ENCODE results near the gene LIMA1.
"Not testable (repeated sequence)": the region's sequence is repeated elsewhere in the genome, so short reads cannot be mapped to it uniquely, and the experiment has no call there.

Gene LIMA1

DNA sequence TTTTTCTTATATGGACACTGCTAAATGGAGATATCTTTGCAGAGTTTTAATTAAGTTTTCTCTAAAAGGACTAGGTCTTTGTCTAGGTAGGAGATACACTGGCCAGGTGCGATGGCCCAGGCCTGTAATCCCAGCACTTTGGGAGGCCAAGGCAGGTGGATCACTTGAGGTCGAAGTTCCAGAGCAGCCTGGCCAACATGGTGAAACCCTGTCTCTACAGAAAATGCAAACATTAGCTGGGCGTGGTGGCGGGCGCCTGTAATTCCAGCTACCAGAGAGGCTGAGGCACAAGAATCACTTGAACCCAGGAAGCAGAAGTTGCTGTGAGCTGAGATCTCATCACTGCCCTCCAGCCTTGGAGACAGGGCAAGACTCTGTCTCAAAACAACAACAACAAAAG, 99.1 kb downstream of the LIMA1 start:
- no peak for DNase-seq

DNA sequence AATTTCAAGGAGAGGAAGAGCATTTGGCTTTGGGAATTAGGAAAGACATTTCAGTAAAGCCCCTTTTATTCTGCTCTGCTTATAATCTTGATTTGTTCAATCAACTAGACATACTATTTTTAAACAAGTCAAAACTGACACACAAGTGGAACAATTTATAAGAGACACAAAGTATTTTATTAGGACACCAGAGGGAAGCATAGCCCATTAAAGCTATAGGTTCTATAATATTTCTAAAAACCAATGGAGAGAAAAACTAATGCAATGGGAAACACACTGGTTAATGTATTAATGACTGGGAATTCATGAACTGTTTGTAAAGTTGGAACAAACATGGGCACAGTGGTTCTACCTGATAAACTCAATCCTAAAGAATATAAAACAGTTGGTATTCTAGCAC, 100.9 kb downstream of the LIMA1 start:
- no peak for DNase-seq

DNA sequence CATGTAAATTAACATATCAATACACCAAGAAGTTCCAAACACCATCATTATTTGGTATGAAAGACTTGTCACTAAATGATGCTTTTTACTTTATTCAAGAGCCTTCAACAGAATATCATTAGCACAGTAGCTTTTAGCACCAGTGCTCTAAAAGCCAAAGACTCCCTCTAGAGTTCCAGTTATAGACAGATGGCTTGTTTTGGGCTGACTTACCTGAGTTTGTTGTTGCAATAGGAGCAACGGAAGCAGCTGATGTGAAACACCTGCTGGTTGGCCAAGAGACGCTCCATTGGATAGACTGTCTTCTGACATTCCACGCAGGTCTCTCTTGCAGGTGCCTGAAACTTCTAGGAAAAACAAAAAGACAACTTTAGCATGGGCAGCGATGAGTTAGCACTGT, 101.6 kb downstream of the LIMA1 start:
- no peak for DNase-seq

DNA sequence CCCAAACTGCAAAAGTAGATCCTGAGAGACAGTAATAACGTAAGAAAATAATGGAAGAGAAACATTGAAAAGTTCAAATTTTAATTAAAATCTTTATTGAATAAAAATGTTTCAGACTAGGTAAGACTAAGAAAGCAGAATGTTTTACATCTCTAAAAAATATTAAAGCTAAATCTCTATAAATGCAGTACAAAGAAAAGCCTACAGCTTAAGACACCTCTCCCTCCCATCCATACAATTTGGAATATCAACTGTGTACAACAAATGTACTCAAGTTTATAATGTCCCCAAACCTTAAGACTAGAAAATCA, 107.6 kb downstream of the LIMA1 start:
- DNase-seq: no peak

DNA sequence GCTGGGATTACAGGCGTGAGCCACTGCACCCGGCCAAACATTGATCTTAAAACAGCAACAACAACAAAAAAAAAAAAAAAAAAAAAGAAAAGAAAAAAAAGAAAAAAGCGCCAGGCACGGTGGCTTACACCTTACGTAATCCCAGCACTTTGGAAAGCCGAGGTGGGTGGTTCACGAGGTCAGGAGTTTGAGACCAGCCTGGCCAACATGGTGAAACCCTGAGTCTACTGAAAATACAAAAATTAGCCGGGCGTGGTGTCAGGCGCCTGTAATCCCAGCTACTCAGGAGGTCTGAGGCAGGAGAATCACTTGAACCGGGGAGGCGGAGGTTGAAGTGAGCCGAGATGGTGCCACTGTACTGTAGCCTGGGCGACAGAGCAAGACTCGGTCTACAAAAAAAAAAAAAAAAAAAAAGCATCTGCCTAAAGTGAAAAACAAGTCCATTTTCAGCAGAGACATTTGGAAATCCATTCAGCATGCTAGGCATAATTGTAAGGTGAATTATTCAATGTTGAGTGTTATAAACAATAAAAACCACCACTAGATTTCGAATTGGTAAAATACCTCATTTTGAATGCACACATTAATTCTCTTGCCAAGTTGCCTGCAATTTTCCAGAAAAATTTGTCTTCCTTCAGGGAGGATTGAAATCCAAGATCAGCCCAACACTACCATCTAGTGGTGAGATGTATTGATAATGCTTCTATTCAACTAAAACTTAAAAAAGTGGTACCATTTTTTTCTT, 108.2 kb downstream of the LIMA1 start:
- no peak for DNase-seq

DNA sequence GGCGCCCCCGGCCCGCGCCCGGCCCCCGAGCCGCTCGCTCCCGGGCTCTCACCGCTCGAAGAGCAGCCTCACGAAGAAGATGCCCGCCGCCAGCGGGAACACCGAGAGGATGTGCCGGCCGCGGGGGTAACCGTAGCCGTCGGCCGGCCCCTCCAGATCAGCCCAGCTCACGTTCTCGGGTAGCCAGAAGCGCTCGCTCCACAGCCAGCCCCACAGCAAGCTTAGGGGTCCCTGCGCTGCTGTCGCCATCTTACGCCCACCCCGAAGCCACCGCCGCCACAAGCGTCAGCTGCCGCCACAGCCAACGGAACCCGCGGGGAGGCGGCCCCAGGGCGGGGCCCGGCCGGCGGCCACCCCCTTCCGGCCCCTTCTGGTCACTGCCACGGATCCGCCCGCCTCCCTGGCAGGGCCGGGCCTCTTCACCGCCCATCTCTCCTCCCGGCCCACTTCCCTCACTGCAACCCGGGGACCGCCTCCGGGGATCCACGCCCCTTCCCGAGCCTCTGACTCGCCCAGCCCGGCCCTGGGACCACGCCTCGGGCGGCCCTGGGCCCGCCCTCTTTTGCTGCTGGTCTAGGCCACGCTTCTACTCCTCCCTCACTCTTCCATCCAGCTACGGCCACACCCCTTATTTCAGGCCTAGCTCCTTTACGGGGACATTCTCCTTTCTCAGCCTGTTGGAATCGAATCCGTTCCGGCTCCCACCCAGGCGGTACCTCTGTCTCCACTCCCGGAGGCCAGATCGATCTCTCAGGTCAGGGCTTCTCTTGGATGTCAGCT, 116.1 kb downstream of the LIMA1 start, which contains the start of gene CERS5:
Gene CERS5, minus strand, starts transcription at position 321 of the 780 bp plus-strand sequence. Its CDS starts 72 bp downstream, at position 249.
- DNase-seq: peak; percentile 99

DNA sequence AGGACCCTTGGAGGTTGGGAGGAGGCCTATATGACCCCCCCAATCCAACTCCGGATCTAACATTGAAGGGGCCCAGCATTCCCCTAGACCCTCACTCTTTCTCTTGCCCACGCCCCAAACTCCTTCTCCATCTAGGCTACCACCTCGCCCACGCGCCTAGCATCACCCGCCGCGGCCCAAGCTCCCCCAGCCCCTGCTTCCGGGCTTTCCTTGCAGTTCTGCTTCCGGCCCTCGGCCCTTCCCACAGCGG, 116.6 kb downstream of the LIMA1 start:
- DNase-seq: no peak

DNA sequence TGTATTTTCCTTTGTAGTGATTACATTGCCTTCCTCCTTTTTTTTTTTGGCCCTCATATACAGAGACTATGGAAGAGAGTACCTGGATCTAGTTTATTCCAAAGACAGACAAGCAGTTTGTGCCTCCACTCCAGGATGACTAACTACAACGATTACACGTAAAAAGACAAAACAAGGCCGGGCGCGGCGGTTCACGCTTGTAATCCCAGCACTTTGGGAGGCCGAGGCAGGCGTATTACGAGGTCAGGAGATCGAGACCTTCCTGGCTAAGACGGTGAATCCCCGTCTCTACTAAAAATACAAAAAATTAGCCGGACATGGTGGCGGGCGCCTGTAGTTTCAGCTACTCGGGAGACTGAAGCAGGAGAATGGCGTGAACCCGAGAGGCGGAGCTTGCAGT, 118.4 kb downstream of the LIMA1 start:
- DNase-seq: no peak

DNA sequence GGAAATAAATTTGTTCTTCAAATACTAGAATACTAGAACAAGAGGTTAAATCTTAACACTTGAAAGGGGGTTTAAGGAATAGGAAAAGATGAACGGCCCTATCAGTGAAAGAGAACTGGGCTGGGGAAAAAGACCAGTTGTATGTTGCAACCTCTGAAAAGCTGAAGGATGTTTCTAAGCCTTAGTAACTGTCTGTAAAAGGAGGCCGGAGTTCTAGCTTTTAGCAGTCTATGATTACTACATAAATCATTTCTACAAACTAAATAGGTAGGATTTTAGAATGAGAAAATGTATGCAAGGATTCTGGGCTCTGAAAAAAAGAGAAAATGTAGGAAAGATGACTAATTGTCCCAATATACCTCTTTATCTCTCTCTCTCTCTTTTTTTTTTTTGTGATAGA, 121.1 kb downstream of the LIMA1 start:
- no peak for DNase-seq

DNA sequence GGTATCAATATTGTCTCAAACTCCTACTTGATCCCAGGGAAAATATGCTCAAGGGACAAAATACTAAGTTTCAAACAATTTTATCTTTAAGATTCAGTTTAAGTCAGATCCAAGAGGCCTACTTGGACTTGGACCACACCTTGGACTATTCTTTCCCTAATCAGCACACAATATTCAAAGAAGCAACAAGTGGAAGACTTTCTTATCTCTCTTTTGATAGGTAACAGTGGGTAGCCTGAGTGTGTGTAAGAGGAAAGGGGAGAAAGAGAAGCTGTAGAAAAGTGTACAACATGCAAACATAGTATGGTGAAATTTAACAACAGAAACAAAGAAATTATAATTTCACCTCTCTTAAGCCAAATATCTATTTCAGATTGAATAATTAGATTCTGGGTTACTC, 122.7 kb downstream of the LIMA1 start:
- no peak for DNase-seq

DNA sequence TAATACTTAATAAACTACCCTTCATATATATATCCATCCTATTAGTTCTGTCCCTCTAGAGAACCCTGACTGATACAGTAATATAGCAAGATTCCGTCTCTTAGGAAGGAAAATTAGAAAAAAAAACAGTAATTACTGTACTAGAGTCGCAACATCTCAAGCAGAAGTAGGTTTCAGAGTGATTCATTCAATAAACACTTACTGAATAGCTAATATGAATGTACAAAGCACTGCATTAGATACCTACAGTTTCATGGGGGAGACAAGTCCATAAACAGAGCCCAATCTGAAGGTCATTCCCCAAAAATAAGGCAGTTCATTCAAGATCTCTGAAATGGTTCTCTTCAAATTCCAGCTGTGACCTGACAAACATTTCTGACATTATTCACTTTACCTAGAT, 126.1 kb downstream of the LIMA1 start:
- no peak for DNase-seq

DNA sequence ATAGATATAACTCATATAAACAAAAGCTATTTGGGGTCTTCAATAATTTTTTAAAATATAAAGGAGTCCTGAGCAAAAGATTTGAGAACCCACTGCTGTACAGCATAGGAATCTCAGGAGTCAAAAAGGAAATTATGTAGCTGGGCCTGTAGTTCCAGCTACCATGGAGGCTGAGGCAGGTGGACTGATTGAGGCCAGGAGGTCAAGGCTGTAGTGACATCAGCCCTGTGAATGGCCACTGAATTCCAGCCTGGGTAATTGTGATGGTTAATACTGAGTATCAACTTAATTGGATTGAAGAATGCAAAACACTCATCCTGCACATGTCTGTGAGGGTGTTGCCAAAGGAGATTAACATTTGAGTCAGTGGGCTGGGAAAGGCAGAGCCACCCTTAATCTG, 126.7 kb downstream of the LIMA1 start:
- DNase-seq: no peak

DNA sequence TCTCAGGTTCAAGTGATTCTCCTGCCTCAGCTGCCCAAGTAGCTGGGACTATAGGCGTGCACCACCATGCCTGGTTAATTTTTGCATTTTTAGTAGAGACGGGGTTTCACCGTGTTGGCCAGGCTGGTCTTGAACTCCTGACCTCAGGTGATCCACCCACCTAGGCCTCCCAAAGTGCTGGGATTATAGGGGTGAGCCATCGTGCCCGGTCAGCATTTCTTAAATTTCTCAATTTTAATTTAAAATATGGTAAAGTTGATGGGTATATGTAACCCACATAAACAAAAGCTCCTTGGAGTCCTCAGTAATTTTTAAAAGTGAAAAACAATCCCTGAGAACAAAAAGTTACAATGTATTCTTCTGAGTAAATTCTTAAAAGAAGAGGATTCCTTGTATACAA, 128.4 kb downstream of the LIMA1 start:
- DNase-seq: not testable (repeated sequence)

DNA sequence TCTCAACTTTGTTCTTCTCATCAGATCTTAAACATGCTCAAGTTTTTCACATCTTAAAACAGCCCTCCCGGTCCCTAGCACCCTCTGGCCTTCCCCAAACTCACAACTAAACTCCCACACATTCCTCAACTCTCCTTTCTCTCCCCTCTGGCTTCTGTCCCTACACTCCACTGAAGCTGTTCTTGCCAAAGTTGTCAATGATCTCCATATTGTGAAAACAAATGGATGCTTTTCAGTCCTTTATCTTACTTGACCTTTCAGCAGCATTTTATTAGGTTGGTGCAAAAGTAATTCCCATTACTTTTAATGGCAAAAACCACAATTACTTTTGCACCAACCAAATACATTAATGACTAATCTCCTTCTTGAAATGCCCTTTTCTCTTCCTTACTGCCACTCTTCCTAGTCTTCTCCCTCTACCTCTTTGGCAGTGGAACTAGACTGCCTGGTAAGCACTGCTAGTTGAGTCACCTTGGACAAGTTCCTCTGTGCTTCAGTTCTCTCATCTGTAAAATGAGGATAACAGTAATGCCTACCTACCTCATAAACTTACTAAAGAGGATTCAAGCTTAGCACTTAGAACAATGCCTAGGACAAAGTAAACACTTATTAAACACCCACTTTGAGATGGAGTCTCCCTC, 132.2 kb downstream of the LIMA1 start:
- DNase-seq: no peak

DNA sequence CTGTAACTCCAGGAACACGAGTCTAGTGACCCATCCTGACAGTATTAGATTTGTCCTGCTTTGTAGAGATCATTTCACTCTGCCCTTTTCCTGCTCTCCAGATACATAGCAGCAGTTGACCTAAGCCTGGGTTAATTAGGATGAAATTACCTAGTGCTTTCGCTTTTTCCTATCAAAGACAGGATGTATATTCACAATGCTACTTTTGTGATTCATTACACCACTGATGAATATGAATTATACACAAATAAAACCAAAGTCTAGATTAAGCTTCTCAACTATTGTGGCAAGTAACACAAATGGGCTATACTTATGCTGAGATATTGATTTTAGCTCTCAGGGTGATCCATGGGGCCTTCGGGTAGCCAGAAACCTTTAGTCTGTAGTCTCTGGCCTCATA, 134.0 kb downstream of the LIMA1 start:
- DNase-seq: no peak

DNA sequence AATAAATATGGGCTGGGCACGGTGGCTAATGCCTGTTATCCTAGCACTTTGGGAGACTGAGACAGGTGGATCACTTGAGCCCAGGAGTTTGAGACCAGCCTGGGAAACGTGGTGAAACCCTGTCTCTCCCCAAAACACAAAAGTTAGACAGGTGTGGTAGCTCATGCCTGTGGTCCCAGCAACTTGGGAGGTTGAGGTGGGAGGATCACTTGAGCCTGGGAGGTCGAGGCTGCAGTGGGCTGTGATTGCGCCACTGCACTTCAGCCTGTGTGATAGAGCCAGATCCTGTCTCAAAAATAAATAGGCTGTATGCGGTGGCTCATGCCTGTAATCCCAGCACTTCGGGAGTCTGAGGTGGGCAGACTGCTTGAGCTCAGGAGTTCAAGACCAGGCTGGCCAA, 135.3 kb downstream of the LIMA1 start:
- not testable (repeated sequence) for DNase-seq

DNA sequence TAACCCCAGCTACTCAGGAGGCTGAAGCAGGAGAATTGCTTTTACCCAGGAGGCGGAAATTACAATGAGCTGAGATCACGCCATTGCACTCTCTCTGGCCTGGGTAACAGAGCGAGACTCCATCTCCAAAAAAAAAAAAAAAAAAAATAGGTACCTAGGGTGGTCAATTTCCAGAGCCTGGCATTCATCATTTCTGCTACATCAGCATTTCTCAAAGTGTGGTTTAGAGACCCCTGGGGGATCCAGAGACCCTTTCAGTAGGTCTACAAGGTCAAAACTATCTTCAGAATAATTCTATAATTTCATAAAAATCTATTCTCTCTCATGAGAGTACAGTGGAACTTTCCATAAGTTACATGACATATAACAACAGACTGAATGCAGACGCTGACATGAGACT, 136.0 kb downstream of the LIMA1 start:
- DNase-seq: no peak

DNA sequence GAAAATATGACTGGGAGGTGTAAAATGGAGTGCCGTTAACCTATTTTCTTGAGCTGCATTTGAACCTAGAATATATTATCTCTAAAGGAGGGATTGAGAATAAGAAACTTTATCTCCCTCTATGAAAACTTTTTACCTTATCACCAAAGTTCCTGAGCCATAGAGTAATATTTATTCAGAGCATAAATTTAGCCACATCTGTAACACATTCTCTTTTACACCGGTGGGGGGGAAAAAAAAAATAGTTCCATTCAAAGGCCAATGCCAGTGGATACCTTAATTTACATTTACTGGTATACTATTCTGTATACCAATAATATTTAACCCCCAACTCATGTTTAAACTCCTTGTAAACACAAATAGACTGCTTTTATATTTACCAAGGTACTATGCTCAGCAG, 137.9 kb downstream of the LIMA1 start:
- DNase-seq: no peak

DNA sequence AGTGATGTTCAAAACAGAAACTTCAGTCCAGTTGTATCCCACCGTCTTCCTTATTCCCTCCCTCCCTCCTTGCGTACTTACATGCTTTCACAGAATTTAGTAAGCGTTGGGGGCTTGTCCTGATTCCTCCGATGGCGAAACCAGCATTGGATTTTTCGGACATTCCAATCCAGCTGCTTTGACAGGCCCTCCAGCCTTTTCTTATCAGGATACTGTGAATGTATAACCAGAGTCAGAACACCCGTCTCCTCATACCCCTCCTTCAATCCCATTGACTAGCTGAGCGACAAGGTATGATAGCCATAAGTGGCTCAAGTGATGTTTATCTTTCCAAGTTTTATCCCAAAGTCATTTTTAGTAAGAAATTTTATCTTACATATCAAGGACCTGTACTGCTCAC, 140.3 kb downstream of the LIMA1 start:
- DNase-seq: no peak

DNA sequence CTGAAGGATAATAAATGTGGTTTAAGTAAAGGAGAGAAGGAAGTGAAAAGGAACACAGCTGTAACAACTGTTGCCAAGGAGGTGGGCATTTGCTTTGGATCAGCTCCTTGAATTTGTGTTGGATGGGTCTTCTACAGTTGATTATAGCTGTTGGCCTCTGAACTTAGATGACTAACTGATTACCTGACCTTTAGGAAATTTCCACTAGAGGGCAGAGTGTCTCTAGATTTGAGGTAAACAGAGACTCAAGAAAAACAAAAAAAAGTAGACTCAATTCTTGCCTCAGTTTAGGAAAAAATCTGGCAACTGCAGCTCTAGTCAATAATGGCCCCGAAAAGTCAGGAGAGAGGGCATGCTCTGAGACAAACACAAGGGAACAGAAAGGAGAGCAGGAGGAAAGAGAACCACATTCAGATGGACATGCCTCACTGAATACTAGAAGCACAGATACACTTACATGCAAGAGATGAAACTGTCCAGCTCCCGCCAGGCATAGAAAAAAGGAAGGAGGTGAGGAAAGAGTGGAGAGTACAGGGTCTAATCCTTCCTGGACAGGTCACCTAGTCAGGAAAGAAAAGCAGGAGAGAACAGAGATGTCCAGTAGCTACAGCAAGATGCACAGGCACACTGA, 150.7 kb downstream of the LIMA1 start:
- DNase-seq: no peak

DNA sequence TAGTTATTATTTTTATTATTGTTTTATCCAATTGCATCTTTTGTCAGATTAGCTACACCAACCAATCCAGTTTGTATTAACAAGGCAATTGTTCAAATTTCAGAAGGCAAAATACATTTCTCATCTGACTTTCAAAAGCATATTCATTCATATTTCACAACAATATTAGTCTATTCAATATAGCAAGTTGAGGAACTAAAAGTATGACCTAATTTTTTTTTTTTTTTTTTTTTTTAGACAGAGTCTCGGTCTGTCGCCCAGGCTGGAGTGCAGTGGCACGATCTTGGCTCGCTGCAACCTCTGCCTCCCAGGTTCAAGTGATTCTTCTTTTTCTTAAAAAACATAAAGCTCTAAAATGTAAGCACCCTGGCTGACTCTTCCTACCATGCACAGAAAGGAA, 154.0 kb downstream of the LIMA1 start:
- no peak for DNase-seq

DNA sequence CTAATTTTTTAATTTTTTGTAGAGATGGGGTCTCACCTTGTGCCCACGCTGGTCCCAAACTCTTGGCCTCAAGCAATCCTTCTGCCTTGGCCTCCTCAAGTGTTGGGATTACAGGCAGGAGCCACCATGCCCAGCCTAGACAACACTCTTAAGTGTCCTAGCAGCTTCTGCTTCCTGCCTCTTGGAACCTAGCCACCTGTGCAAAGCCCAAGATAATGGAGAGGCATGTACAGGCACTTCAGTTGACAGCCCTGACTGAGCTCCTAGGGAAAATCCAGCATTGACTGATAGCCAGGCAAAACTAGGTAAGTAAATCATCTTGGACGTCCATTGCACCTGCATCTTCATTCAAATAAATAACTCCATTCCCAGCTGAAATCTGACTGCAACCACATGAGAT, 155.8 kb downstream of the LIMA1 start:
- DNase-seq: no peak

Data from cortex of kidney (tissue), 1 donor.